ENCODE data around the gene TRAF2.

GRCh38 chr9:136939996-136940525 is 53.7 kb downstream of the TRAF2 start:
- no peak for TF ChIP-seq CTCF (IDR thresholded peaks at IDR 0.05; ENCODE audit: low read depth, low read length)
- TF ChIP-seq MAX (IDR thresholded peaks at IDR 0.05; ENCODE audit: low read depth, low read length), result no peak
- no peak for TF ChIP-seq MYC (IDR thresholded peaks at IDR 0.05; ENCODE audit: low read depth, low read length)
- no peak for TF ChIP-seq POLR2A (IDR thresholded peaks at IDR 0.05; ENCODE audit: extremely low read depth, insufficient read length)
